GM12878 (cell line): Measurements from ENCODE around the gene PDPK1.

Experiments used
- BHLHE40 ChIP-seq, 2 experiments: fragments of 450-650 bp in 1 of 2; IDR thresholded peaks; 2 replicates each; pipeline ENCODE4 v1.6.1; 2011 to 2017; ENCODE audit warnings: low read depth in 2 of 2, borderline replicate concordance in 1 of 2, improper control_type of control experiment in 1 of 2, low read length in 1 of 2, mild to moderate bottlenecking in 1 of 2
- CHD2 ChIP-seq: IDR thresholded peaks from 2 replicates; pipeline ENCODE4 v1.6.1; 2011; ENCODE audit warnings: low read depth, low read length, improper control_type of control experiment, borderline replicate concordance
- FOS ChIP-seq: IDR thresholded peaks from 3 replicates; pipeline ENCODE4 v1.6.1; 2011; ENCODE audit warnings: borderline replicate concordance; ENCODE audit not compliant: insufficient read length; ENCODE audit errors: extremely low read depth
- HCFC1 ChIP-seq: fragments of 150-350 bp; IDR thresholded peaks from 2 replicates; pipeline ENCODE4 v1.6.1; 2014; ENCODE audit warnings: low read length
- KDM1A ChIP-seq: fragments of 200-600 bp; sonication (generic); IDR thresholded peaks from 2 replicates; pipeline ENCODE4 v1.6.1; 2016; ENCODE audit warnings: borderline replicate concordance
- MXI1 ChIP-seq: fragments of 150-350 bp; IDR thresholded peaks from 2 replicates; pipeline ENCODE4 v1.6.1; 2011; ENCODE audit warnings: low read depth, mild to moderate bottlenecking, inconsistent platforms, low read length, improper control_type of control experiment
- MYC ChIP-seq: IDR thresholded peaks from 2 replicates; pipeline ENCODE4 v1.6.1; 2011; ENCODE audit warnings: mild to moderate bottlenecking, low read length, moderate library complexity, inconsistent platforms; ENCODE audit not compliant: insufficient read depth, insufficient replicate concordance, insufficient read length, severe bottlenecking
- NFYB ChIP-seq: IDR thresholded peaks from 2 replicates; pipeline ENCODE4 v1.6.1; 2011; ENCODE audit warnings: low read depth, mild to moderate bottlenecking, low read length, improper control_type of control experiment, moderate library complexity; ENCODE audit not compliant: insufficient read depth
- POLR2A ChIP-seq: IDR thresholded peaks from 2 replicates; pipeline ENCODE4 v1.6.1; 2011; ENCODE audit warnings: low read depth, mild to moderate bottlenecking, low read length
- POLR2AphosphoS5 ChIP-seq: IDR thresholded peaks from 2 replicates; pipeline ENCODE4 v1.6.1; 2011; ENCODE audit warnings: mild to moderate bottlenecking, low read length, inconsistent platforms
- TAF1 ChIP-seq: IDR thresholded peaks from 2 replicates; pipeline ENCODE4 v1.6.1; 2011; ENCODE audit warnings: mild to moderate bottlenecking, low read depth, low read length, borderline replicate concordance
- ZNF274 ChIP-seq: IDR thresholded peaks from one replicate; pipeline ENCODE4 v1.8.0; 2011; ENCODE audit not compliant: insufficient read length, insufficient read depth
- TF ChIP-seq, protein P1 (sequence below): IDR thresholded peaks from 2 replicates; pipeline ENCODE4 v1.6.1; 2012; ENCODE audit warnings: mild to moderate bottlenecking, low read depth, low read length
- TF ChIP-seq, protein P2 (sequence below), 3 experiments: IDR thresholded peaks in 2 of 3; conservative IDR thresholded peaks in 1 of 3; 2 replicates each; pipeline ENCODE4 v1.5.1; 2011; ENCODE audit warnings: low read depth in 3 of 3, low read length in 3 of 3, mild to moderate bottlenecking in 3 of 3, control low read depth in 2 of 3, moderate library complexity in 2 of 3, inconsistent platforms in 1 of 3, mixed read lengths in 1 of 3; ENCODE audit not compliant: control insufficient read depth in 2 of 3, insufficient read depth in 1 of 3; ENCODE audit errors: extremely low read depth in 1 of 3

DNA sequence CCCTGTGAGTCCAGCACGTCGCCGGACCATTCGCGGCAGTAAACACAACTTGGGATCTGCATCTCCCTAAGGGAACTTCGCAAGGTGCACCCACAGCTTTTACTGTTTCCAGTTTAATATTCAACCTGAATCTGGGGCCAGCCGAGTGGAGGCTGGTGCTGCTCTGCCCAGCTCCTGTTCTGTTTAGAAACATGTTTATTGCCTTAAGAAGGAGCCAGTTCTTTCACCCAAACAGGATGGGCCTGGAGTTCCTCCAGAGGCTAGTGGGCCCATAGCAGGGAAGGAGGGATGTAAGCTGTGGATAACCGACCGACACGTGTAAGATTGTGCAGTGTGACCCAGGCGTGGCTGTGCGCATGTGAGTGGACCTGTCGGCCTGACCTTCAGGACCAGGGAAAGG is 45.5 kb upstream of the PDPK1 start:
- TF ChIP-seq TAF1 (no peak), MXI1 (no peak), FOS (no peak), POLR2A (no peak), KDM1A (no peak), BHLHE40 (IDR thresholded peaks at IDR 0.05; ENCODE audit: borderline replicate concordance in 1 of 2, low read depth in 2 of 2, low read length in 1 of 2) (no peak), NFYB (no peak), ZNF274 (no peak), MYC (no peak), CHD2 (no peak), HCFC1 (no peak), POLR2AphosphoS5 (no peak)
- TF ChIP-seq, protein P1, sequence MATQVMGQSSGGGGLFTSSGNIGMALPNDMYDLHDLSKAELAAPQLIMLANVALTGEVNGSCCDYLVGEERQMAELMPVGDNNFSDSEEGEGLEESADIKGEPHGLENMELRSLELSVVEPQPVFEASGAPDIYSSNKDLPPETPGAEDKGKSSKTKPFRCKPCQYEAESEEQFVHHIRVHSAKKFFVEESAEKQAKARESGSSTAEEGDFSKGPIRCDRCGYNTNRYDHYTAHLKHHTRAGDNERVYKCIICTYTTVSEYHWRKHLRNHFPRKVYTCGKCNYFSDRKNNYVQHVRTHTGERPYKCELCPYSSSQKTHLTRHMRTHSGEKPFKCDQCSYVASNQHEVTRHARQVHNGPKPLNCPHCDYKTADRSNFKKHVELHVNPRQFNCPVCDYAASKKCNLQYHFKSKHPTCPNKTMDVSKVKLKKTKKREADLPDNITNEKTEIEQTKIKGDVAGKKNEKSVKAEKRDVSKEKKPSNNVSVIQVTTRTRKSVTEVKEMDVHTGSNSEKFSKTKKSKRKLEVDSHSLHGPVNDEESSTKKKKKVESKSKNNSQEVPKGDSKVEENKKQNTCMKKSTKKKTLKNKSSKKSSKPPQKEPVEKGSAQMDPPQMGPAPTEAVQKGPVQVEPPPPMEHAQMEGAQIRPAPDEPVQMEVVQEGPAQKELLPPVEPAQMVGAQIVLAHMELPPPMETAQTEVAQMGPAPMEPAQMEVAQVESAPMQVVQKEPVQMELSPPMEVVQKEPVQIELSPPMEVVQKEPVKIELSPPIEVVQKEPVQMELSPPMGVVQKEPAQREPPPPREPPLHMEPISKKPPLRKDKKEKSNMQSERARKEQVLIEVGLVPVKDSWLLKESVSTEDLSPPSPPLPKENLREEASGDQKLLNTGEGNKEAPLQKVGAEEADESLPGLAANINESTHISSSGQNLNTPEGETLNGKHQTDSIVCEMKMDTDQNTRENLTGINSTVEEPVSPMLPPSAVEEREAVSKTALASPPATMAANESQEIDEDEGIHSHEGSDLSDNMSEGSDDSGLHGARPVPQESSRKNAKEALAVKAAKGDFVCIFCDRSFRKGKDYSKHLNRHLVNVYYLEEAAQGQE = no peak
- TF ChIP-seq, protein P2, sequence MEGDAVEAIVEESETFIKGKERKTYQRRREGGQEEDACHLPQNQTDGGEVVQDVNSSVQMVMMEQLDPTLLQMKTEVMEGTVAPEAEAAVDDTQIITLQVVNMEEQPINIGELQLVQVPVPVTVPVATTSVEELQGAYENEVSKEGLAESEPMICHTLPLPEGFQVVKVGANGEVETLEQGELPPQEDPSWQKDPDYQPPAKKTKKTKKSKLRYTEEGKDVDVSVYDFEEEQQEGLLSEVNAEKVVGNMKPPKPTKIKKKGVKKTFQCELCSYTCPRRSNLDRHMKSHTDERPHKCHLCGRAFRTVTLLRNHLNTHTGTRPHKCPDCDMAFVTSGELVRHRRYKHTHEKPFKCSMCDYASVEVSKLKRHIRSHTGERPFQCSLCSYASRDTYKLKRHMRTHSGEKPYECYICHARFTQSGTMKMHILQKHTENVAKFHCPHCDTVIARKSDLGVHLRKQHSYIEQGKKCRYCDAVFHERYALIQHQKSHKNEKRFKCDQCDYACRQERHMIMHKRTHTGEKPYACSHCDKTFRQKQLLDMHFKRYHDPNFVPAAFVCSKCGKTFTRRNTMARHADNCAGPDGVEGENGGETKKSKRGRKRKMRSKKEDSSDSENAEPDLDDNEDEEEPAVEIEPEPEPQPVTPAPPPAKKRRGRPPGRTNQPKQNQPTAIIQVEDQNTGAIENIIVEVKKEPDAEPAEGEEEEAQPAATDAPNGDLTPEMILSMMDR (IDR thresholded peaks at IDR 0.05 in 2 of 3, conservative IDR thresholded peaks at IDR 0.05 in 1 of 3; ENCODE audit: control insufficient read depth in 2 of 3, extremely low read depth in 1 of 3, insufficient read depth in 1 of 3, low read depth in 3 of 3, low read length in 3 of 3) = no peak
